ENCODE data around the gene ADGRV1.

Gene ADGRV1

DNA sequence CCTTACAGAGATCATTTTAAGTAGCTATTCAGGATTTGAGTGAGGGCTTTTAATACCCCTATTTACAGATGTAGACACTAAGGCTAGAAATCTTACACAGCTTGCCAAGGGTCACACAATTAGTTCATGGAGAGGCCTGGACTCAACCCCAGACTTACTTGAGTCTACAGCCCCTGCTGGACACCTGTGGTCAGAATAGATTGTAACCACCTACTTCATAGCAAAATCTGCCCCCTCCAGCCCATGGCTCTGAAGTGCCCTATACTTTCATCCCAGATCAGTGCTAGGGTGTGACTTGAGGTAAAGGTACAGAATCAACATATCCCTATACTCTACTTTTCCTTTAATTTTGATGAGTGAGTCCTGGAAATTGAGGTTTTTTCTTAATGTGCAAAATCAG, 291.3 kb downstream of the ADGRV1 start:
- DNase-seq (ENCODE audit: extremely low read depth, low read depth), result no peak
- TF ChIP-seq CTCF (IDR thresholded peaks at IDR 0.05; ENCODE audit: low read depth, low read length), result no peak

DNA sequence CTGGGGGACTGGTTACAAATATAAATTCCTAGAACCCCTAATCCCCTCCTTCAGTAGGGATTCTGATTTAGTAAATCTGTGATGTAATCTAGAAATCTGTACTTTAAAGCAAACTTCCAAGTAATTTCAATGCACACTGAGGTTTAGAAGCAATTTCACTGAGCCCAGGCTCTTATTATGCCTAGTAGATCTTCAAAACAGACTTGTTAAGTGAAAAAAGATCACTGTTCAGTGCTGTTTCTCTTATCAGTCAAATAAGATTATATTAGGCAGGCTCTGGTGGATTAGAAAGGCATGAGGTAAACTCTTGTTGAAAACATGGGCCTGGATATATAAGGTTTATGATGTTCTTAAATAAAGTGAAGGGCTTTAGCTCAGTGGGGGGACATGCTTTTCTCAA, 293.9 kb downstream of the ADGRV1 start:
- TF ChIP-seq CTCF (IDR thresholded peaks at IDR 0.05; ENCODE audit: low read depth, low read length), result no peak
- no peak for DNase-seq (ENCODE audit: extremely low read depth, low read depth)

DNA sequence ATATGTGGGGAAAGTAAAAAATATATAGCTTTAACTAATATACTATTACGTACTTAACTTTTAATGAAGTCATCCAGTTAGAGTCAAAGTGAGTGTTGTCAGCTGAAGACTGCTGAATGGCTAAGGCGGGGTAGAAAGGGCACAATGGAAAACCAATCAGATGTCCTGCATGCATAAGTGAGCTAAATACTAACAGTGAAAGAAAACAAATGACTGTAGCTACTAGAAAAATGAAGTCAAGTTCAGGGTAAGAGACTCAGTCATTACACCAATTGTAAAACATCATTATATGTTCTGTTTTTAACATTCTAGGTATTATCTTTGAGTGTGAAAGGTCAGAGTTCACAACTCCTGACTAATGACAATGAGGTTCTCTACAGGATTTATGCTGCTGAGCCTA, 295.2 kb downstream of the ADGRV1 start:
- no peak for TF ChIP-seq CTCF (IDR thresholded peaks at IDR 0.05; ENCODE audit: low read depth, low read length)
- DNase-seq (ENCODE audit: extremely low read depth, low read depth), result no peak

DNA sequence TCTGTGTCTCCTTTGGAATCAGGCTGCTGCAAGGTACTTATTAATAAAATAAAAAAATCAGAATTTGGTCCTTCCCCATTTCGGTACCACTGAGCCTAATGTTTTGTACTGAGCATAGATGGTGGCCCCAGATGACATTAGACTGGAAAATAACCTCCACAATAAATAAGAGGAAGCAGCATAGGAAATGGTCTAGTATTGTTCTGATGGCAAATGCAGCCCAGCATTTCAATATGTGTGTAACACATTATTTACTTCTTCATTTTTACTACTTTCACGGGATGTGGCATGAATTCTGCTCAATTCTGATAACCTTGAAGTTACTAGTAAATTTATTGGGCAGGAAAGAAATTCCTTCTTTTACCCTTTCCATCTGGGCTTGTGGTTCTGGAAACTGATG, 295.6 kb downstream of the ADGRV1 start:
- no peak for TF ChIP-seq CTCF (IDR thresholded peaks at IDR 0.05; ENCODE audit: low read depth, low read length)
- no peak for DNase-seq (ENCODE audit: extremely low read depth, low read depth)

GRCh38 chr5:90855296-90856010, 296.9 kb downstream of the ADGRV1 start:
- TF ChIP-seq CTCF (IDR thresholded peaks at IDR 0.05; ENCODE audit: low read depth, low read length), result no peak
- no peak for DNase-seq (ENCODE audit: extremely low read depth, low read depth)

DNA sequence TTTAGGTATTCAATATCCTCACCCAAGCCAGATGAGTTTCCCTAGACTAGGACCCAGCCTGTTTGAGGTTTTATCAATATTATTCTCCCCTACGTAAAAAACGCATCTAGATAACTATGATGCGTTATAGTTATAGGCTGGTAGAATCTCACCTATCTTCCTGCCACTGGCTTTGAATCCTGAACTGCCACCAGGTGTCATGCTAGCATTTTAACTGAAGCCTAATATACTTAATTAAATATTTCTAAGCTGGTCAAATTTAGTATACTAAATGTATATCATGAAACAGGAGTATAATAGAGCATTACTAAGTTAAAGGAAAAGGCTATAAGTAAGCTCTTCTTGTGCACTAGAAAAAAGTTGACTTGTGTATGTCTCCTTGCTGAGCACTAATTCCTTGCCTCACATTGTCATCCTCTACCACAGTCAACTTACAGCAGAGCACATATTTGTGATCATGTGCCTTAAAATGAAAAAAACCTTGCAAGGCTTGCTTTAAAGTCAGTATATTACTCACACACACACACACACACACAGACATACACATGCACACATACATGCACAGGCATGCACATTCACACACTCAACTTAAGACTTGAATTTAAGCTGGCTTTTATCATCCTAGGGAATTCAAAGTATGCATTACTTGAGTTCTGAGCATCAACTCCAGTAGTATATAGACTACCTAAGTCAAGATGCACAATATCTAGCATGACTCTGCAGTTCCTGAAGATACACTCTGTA, 303.4 kb downstream of the ADGRV1 start:
- no peak for TF ChIP-seq CTCF (IDR thresholded peaks at IDR 0.05; ENCODE audit: low read depth, low read length)
- no peak for DNase-seq (ENCODE audit: extremely low read depth, low read depth)

- no peak for DNase-seq (ENCODE audit: extremely low read depth, low read depth)
- no peak for TF ChIP-seq CTCF (IDR thresholded peaks at IDR 0.05; ENCODE audit: low read depth, low read length)
These were observed 306.6 kb downstream of the ADGRV1 start for GRCh38 chr5:90865180-90865579.

Measured in AG09319 (cell line).